Measurements from ENCODE around the gene ALPP.

DNA sequence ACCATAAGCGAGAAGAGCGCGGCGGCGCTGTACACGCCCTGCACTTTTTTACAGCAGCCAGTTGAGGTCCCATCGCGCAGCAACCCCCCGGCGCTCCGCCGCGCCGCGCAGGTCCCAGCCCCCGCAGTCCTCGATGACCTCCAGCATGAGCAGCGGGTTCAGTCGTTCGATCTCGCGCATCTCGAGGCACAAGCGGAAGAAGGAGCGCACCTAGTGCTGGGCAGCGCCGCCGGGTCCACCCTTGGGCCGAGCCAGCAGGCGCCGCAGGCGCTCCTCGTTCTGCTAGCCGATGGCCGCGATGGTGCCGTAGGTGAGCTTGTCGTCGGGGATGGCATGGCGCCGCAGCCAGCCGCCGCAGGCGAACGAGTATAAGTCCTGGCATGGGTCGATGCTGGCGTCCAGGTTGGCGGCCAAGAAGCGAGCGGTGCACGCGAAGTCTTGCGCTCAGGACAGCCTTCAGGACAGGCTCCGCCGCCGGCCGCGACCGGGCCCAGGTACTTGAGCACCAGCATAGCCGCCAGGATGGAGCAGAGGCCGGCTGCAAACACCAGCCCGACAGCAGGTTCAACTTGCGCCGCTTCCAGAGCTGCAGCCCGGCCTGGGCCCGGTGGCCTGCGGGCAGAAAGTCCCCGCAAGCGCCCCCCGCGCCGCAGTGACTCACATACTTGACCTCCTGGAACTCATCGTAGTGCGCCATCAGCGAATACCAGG, 8.3 kb downstream of the ALPP start:
- TF ChIP-seq ZNF274 (IDR thresholded peaks at IDR 0.05; ENCODE audit: low read depth, low read length) (no peak), SUZ12 (IDR thresholded peaks at IDR 0.05; ENCODE audit: extremely low read depth, insufficient read depth, insufficient read length) (no peak)

All from NT2/D1 (cell line).